IMR-90 (cell line): ENCODE results near the gene SLC66A3. TPM values are rescaled to one million over a fixed set of nuclear protein-coding genes. Genes with fewer than 3 reads are reported as not detected.

Experiments
- ATAC-seq: fragments of 200-7000 bp; cut with Tn5 transposase; 2 replicates; pipeline ENCODE4 v1.9.1; 2020; ENCODE audit warnings: low read depth, mild to moderate bottlenecking, moderate library complexity
- BruUV-seq: library from RNA; stranded (reverse); fragments of 400-500 nt; replicated peaks from 2 replicates; lab custom pipeline; 2021; lab: Mats Ljungman, UMichigan
- CTCF ChIA-PET: fragments of 300-600 bp; formaldehyde crosslinking; extraction: SDS; loops from one replicate; lab custom pipeline; 2021; ENCODE audit warnings: antibody characterized with exemption; lab: Yijun Ruan, JAX
- POLR2A ChIA-PET: fragments of 300-600 bp; sonication (Branson Sonifier 250); formaldehyde crosslinking; loops from one replicate; lab custom pipeline; 2022; ENCODE audit warnings: antibody characterized with exemption; ENCODE audit not compliant: unreplicated experiment; lab: Charles Lee
- DNase-seq: peaks from one replicate; pipeline ENCODE4 v3.0.0; 2013
- H2AFZ ChIP-seq: replicated peaks from 2 replicates; pipeline ENCODE3; 2013; ENCODE audit warnings: low read length, mild to moderate bottlenecking; ENCODE audit not compliant: poor library complexity
- H2AK5ac ChIP-seq: 2 replicates; pipeline ENCODE4 v1.6.1; 2013; ENCODE audit warnings: low read depth, low read length, inconsistent platforms
- H2AK9ac ChIP-seq: replicated peaks from 2 replicates; pipeline ENCODE3; 2013; ENCODE audit warnings: mild to moderate bottlenecking, low read depth, low read length, moderate library complexity; ENCODE audit not compliant: poor library complexity
- H2BK120ac ChIP-seq: 2 replicates; pipeline ENCODE4 v1.6.1; 2013; ENCODE audit warnings: low read depth, low read length, inconsistent platforms
- H2BK15ac ChIP-seq: 3 replicates; pipeline ENCODE4 v1.6.1; 2013; ENCODE audit warnings: low read depth, low read length, inconsistent platforms
- H2BK20ac ChIP-seq: 2 replicates; pipeline ENCODE4 v1.6.1; 2013; ENCODE audit warnings: low read depth, mild to moderate bottlenecking, inconsistent platforms, low read length, moderate library complexity
- H2BK5ac ChIP-seq: 2 replicates; pipeline ENCODE4 v1.6.1; 2013; ENCODE audit warnings: mild to moderate bottlenecking, low read depth, low read length, inconsistent platforms; ENCODE audit not compliant: poor library complexity, severe bottlenecking
- H3K14ac ChIP-seq: replicated peaks from 2 replicates; pipeline ENCODE4 v1.6.1; 2013; ENCODE audit warnings: low read depth, low read length, inconsistent platforms
- H3K18ac ChIP-seq: 2 replicates; pipeline ENCODE4 v1.6.1; 2013; ENCODE audit warnings: low read depth, low read length, control low read depth
- H3K23ac ChIP-seq: 2 replicates; pipeline ENCODE4 v1.6.1; 2013; ENCODE audit warnings: low read depth, low read length, inconsistent platforms
- H3K27ac ChIP-seq: 2 replicates; pipeline ENCODE4 v1.5.1; 2013; ENCODE audit warnings: mild to moderate bottlenecking, control low read depth, low read length; ENCODE audit not compliant: insufficient read depth
- H3K27me3 ChIP-seq: 2 replicates; pipeline ENCODE4 v1.6.1; 2013; ENCODE audit warnings: low read length; ENCODE audit not compliant: control insufficient read depth, insufficient read depth
- H3K36me3 ChIP-seq: 2 replicates; pipeline ENCODE4 v1.6.1; 2013; ENCODE audit warnings: low read length, mixed read lengths; ENCODE audit not compliant: control insufficient read depth, insufficient read depth
- H3K4ac ChIP-seq: 2 replicates; pipeline ENCODE4 v1.6.1; 2013; ENCODE audit warnings: low read depth, low read length, inconsistent platforms
- H3K4me1 ChIP-seq: 2 replicates; pipeline ENCODE4 v1.6.1; 2013; ENCODE audit warnings: low read length, mixed read lengths; ENCODE audit not compliant: control insufficient read depth, insufficient read depth
- H3K4me2 ChIP-seq: 2 replicates; pipeline ENCODE4 v1.6.1; 2013; ENCODE audit warnings: low read depth, mild to moderate bottlenecking, control low read depth, low read length, moderate library complexity
- H3K4me3 ChIP-seq: 2 replicates; pipeline ENCODE4 v1.5.1; 2013; ENCODE audit warnings: low read depth, mild to moderate bottlenecking, control low read depth, low read length, moderate library complexity; ENCODE audit not compliant: insufficient read depth
- H3K56ac ChIP-seq: 2 replicates; pipeline ENCODE4 v1.6.1; 2013; ENCODE audit warnings: low read length, inconsistent platforms; ENCODE audit not compliant: insufficient read depth; ENCODE audit errors: extremely low read depth
- H3K79me1 ChIP-seq, 2 experiments: 2 replicates each; pipeline ENCODE4 v1.6.1; 2013; ENCODE audit warnings: low read length in 2 of 2, inconsistent platforms in 1 of 2, low read depth in 1 of 2
- H3K9ac ChIP-seq: 2 replicates; pipeline ENCODE4 v1.6.1; 2013; ENCODE audit warnings: low read depth, low read length, control low read depth
- H3K9me1 ChIP-seq: 2 replicates; pipeline ENCODE4 v1.6.1; 2013; ENCODE audit warnings: low read length, inconsistent platforms; ENCODE audit not compliant: insufficient read depth
- H3K9me3 ChIP-seq: 2 replicates; pipeline ENCODE4 v1.6.1; 2013; ENCODE audit warnings: low read length; ENCODE audit not compliant: control insufficient read depth, insufficient read depth
- H4K20me1 ChIP-seq: 2 replicates; pipeline ENCODE4 v1.6.1; 2013; ENCODE audit warnings: low read length, inconsistent platforms; ENCODE audit not compliant: insufficient read depth
- H4K5ac ChIP-seq: 2 replicates; pipeline ENCODE4 v1.6.1; 2013; ENCODE audit warnings: mild to moderate bottlenecking, low read depth, low read length, control low read depth
- H4K8ac ChIP-seq, 2 experiments: 2 replicates each; pipeline ENCODE4 v1.6.1; 2013; ENCODE audit warnings: low read depth in 2 of 2, low read length in 2 of 2, control low read depth in 1 of 2, inconsistent platforms in 1 of 2
- H4K91ac ChIP-seq: 2 replicates; pipeline ENCODE4 v1.6.1; 2013; ENCODE audit warnings: low read depth, low read length, inconsistent platforms; ENCODE audit not compliant: insufficient read depth
- BHLHE40 ChIP-seq: fragments of 150-350 bp; IDR thresholded peaks from 2 replicates; pipeline ENCODE4 v1.6.1; 2016; ENCODE audit warnings: mild to moderate bottlenecking, low read depth, low read length
- CHD1 ChIP-seq: IDR thresholded peaks from 2 replicates; pipeline ENCODE4 v1.6.1; 2012; ENCODE audit warnings: low read depth, low read length, improper control_type of control experiment
- WGBS, 2 experiments: methylation state at CpG; one replicate each; pipeline versions ENCODE4 v1.1.5 to v1.1.7; 2013; ENCODE audit warnings: missing lambda C conversion rate in 2 of 2; ENCODE audit not compliant: insufficient read length in 1 of 2; ENCODE audit errors: extremely low coverage in 2 of 2; 5-methylcytosine and 5-hydroxymethylcytosine counted together
- dilution Hi-C: fragments of 300-500 bp; cut with HindIII; formaldehyde crosslinking; loops from one replicate; pipeline ENCODE4 v1.14.3; 2018; ENCODE audit warnings: low sequenced_read_pairs; ENCODE audit not compliant: unreplicated experiment
- in situ Hi-C: fragments of 300-500 bp; cut with MboI; formaldehyde crosslinking; loops from 3 replicates; pipeline ENCODE4 v1.14.3; 2019; ENCODE audit warnings: low sequenced_read_pairs, inconsistent platforms, mixed read lengths
- intact Hi-C: fragments of 100-400 bp; cut with micrococcal nuclease; formaldehyde crosslinking; loops from 2 replicates; pipeline ENCODE4 v1.10.0; 2022
- polyA plus RNA-seq, 3 experiments: library from polyadenylated mRNA; depleted of rRNA; stranded (reverse); fragments of >200 nt; gene quantifications; 2 replicates each; pipeline ENCODE4 v1.2.3, GENCODE V29; 2012; ENCODE audit warnings: low replicate concordance in 1 of 3
- total RNA-seq: library from RNA; depleted of rRNA; stranded (reverse); fragments of >200 nt; gene quantifications from 2 replicates; pipeline ENCODE4 v1.2.3, GENCODE V29; 2012
- TF ChIP-seq, protein P1 (sequence below): fragments of 150-350 bp; IDR thresholded peaks from 2 replicates; pipeline ENCODE4 v1.6.1; 2017; ENCODE audit warnings: mild to moderate bottlenecking, antibody characterized with exemption, low read length, low read depth
- TF ChIP-seq, protein P2 (sequence below): fragments of 150-350 bp; IDR thresholded peaks from 2 replicates; pipeline ENCODE4 v1.6.1; 2016; ENCODE audit warnings: low read depth, mild to moderate bottlenecking, low read length, moderate library complexity, borderline replicate concordance

The SLC66A3 gene
- total and polyA plus RNA-seq, 2 of the 4 experiments (the other 2 are of a cell fraction), result 18.1 to 25.2 TPM

DNA sequence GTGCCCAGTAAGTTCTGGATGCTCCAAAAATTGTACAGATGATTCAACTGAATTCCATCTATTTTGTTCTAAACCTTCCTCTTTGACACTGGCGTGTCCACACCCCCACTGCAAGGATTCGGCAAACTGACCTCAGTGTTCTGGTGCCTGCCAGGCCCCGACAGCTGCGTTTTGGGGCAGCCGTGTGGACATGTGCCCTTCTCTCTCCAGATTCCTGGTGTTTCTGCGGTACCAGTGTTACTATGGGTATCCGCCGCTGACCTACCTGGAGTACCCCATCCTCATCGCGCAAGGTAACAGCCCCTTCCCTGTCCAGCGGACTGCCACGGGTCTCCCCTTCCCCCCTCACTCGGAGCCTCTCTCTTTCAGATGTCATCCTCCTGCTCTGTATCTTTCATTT is 5.0 kb downstream of the SLC66A3 start:
- no peak overlapping the region for H3K56ac ChIP-seq
- in situ Hi-C loops (no loop called here), dilution Hi-C loops (no loop called here), intact Hi-C loops (no loop called here)
- no TSS peak for BruUV-seq
- no peak overlapping the region for H4K91ac ChIP-seq
- ATAC-seq (no peak), DNase-seq (no peak)
- WGBS, 2 experiments, result 87% methylated on average over 6 of the region's 13 CpGs; no CpG with 5 or more reads in 1 of the 2 experiments
- no peak overlapping the region for H3K18ac ChIP-seq
- no peak overlapping the region; the same call in 2 of the 3 replicates for H2BK15ac ChIP-seq
- H2BK20ac ChIP-seq, result no peak overlapping the region
- H3K4ac ChIP-seq, result no peak overlapping the region
- H3K4me3 ChIP-seq, result no peak overlapping the region
- H3K79me1 ChIP-seq, result peaks cover 0 to 6% of the 10 kb centered on the region in 2 experiments; a peak in 2 of 4 replicates
- H3K23ac ChIP-seq, result no peak overlapping the region
- H3K27me3 ChIP-seq, result no peaks in the 10 kb centered on the region
- H3K14ac ChIP-seq, result no peak overlapping the region
- CTCF ChIA-PET, result no interaction called here
- H3K9ac ChIP-seq, result no peak overlapping the region
- H3K4me2 ChIP-seq, result no peak overlapping the region
- H3K36me3 ChIP-seq, result peaks cover 2% of the 10 kb centered on the region
- no peak overlapping the region for H4K5ac ChIP-seq
- no peak overlapping the region for H3K27ac ChIP-seq
- H2BK120ac ChIP-seq, result no peak overlapping the region
- H2BK5ac ChIP-seq, result no peak overlapping the region
- peak overlapping the region; percentile 62 for H2AK9ac ChIP-seq
- H2AK5ac ChIP-seq, result no peak overlapping the region
- no peaks in the 10 kb centered on the region for H3K9me3 ChIP-seq
- peaks cover 3% of the 10 kb centered on the region; the same call in 1 of the 2 replicates for H3K4me1 ChIP-seq
- POLR2A ChIA-PET, result no interaction called here
- TF ChIP-seq, protein P1, sequence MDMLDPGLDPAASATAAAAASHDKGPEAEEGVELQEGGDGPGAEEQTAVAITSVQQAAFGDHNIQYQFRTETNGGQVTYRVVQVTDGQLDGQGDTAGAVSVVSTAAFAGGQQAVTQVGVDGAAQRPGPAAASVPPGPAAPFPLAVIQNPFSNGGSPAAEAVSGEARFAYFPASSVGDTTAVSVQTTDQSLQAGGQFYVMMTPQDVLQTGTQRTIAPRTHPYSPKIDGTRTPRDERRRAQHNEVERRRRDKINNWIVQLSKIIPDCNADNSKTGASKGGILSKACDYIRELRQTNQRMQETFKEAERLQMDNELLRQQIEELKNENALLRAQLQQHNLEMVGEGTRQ, result no peak
- TF ChIP-seq CHD1, result no peak
- TF ChIP-seq, protein P2, sequence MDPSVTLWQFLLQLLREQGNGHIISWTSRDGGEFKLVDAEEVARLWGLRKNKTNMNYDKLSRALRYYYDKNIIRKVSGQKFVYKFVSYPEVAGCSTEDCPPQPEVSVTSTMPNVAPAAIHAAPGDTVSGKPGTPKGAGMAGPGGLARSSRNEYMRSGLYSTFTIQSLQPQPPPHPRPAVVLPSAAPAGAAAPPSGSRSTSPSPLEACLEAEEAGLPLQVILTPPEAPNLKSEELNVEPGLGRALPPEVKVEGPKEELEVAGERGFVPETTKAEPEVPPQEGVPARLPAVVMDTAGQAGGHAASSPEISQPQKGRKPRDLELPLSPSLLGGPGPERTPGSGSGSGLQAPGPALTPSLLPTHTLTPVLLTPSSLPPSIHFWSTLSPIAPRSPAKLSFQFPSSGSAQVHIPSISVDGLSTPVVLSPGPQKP, result no peak
- TF ChIP-seq BHLHE40, result no peak
- H4K20me1 ChIP-seq, result no peaks in the 10 kb centered on the region
- H4K8ac ChIP-seq, result no peak overlapping the region
- H2AFZ ChIP-seq, result no peak overlapping the region
- no peaks in the 10 kb centered on the region for H3K9me1 ChIP-seq
